Measurements from ENCODE around the gene MS4A13.

The MS4A13 gene

GRCh38 chr11:60566776-60567175 is 51.6 kb downstream of the MS4A13 start:
- TF ChIP-seq, protein P1, sequence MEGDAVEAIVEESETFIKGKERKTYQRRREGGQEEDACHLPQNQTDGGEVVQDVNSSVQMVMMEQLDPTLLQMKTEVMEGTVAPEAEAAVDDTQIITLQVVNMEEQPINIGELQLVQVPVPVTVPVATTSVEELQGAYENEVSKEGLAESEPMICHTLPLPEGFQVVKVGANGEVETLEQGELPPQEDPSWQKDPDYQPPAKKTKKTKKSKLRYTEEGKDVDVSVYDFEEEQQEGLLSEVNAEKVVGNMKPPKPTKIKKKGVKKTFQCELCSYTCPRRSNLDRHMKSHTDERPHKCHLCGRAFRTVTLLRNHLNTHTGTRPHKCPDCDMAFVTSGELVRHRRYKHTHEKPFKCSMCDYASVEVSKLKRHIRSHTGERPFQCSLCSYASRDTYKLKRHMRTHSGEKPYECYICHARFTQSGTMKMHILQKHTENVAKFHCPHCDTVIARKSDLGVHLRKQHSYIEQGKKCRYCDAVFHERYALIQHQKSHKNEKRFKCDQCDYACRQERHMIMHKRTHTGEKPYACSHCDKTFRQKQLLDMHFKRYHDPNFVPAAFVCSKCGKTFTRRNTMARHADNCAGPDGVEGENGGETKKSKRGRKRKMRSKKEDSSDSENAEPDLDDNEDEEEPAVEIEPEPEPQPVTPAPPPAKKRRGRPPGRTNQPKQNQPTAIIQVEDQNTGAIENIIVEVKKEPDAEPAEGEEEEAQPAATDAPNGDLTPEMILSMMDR (IDR thresholded peaks at IDR 0.05; ENCODE audit: low read depth, low read length): no peak
- H3K4me3 ChIP-seq (ENCODE audit: low read depth, low read length): no peak overlapping the region
- in situ Hi-C loops (cut with HindIII; ENCODE audit: low sequenced_read_pairs): no loop called here
- no peak for DNase-seq (ENCODE audit: low read depth, low spot score)

DNA sequence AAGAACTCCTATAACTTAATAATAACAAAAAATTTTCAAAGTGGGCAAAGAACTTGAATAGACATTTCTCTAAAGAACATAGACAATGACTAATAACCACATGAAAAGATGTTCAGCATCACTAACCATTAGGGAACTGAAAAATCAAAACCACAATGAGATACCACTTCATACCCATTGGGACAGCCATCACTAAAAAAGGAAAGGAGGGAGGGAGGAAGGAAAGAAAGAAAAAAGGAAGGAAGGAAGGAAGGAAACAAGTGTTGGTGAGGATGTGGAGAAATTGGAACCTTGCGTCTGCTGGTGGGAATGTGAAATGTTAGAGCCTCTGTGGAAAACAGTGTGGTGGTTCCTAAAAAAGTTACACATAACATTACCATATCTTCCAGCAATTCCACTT is 55.8 kb downstream of the MS4A13 start:
- no peak overlapping the region for H3K4me3 ChIP-seq (ENCODE audit: low read depth, low read length)
- DNase-seq (ENCODE audit: low read depth, low spot score): no peak
- TF ChIP-seq, protein P1 (IDR thresholded peaks at IDR 0.05; ENCODE audit: low read depth, low read length): no peak
- in situ Hi-C loops (cut with HindIII; ENCODE audit: low sequenced_read_pairs): no loop called here

GRCh38 chr11:60589611-60590010 is 74.4 kb downstream of the MS4A13 start:
- in situ Hi-C loops (cut with HindIII; ENCODE audit: low sequenced_read_pairs): no loop called here
- no peak for DNase-seq (ENCODE audit: low read depth, low spot score)
- TF ChIP-seq, protein P1 (IDR thresholded peaks at IDR 0.05; ENCODE audit: low read depth, low read length): no peak
- H3K4me3 ChIP-seq (ENCODE audit: low read depth, low read length): no peak overlapping the region
